SK-N-SH (cell line): ENCODE data around the gene AAGAB. TPM values are rescaled to one million over a fixed set of nuclear protein-coding genes. Genes with fewer than 3 reads are reported as not detected.

Experiments
- CTCF ChIA-PET: fragments of 300-600, 350-600 bp; formaldehyde crosslinking; extraction: SDS; loops from one replicate; lab custom pipeline; 2021; lab: Yijun Ruan, JAX
- POLR2A ChIA-PET: fragments of 350-600 bp; sonication (Branson Sonifier 250); formaldehyde crosslinking; extraction: SDS; loops from one replicate; lab custom pipeline; 2020; ENCODE audit warnings: antibody characterized with exemption, inconsistent platforms; lab: Yijun Ruan, JAX
- DNase-seq: peaks from one replicate; pipeline ENCODE4 v3.0.0; 2012
- H2AFZ ChIP-seq: fragments of 200-600 bp; sonication (generic); 2 replicates; pipeline ENCODE4 v1.8.1; 2016; ENCODE audit warnings: antibody characterized with exemption, mild to moderate bottlenecking, low read depth
- H3F3A ChIP-seq: fragments of 200-600 bp; sonication (generic); replicated peaks from 2 replicates; pipeline ENCODE3; 2016; ENCODE audit warnings: antibody characterized with exemption, mild to moderate bottlenecking; ENCODE audit not compliant: insufficient read depth
- H3K27ac ChIP-seq, 2 experiments: fragments of 200-500 bp in 1 of 2; fragments of 200-600 bp in 1 of 2; sonication (Bioruptor generic) in 1 of 2; sonication (generic), shearing (Covaris generic) in 1 of 2; 2 replicates each; pipeline versions ENCODE4 v1.5.1 to v1.6.1; 2014 to 2016; ENCODE audit warnings: low read depth in 2 of 2, inconsistent platforms in 1 of 2, low read length in 1 of 2, mild to moderate bottlenecking in 1 of 2, mixed read lengths in 1 of 2
- H3K27me3 ChIP-seq: fragments of 200-600 bp; sonication (generic), shearing (Covaris generic); 2 replicates; pipeline ENCODE4 v1.6.1; 2016; ENCODE audit warnings: mixed run types; ENCODE audit not compliant: insufficient read depth
- H3K36me3 ChIP-seq, 2 experiments: fragments of 200-500 bp in 1 of 2; fragments of 200-600 bp in 1 of 2; sonication (Bioruptor generic) in 1 of 2; sonication (generic) in 1 of 2; replicated peaks in 1 of 2; 2 replicates each; pipeline versions ENCODE3 to v1.5.1; 2014 to 2016; ENCODE audit warnings: low read length in 1 of 2, mild to moderate bottlenecking in 1 of 2; ENCODE audit not compliant: insufficient read depth in 2 of 2, control insufficient read depth in 1 of 2
- H3K4me1 ChIP-seq, 2 experiments: fragments of 200-500 bp in 1 of 2; fragments of 200-600 bp in 1 of 2; sonication (Bioruptor generic) in 1 of 2; sonication (generic), shearing (Covaris generic) in 1 of 2; 2 replicates each; pipeline versions ENCODE4 v1.5.1 to v1.6.1; 2014 to 2016; ENCODE audit warnings: low read depth in 1 of 2, low read length in 1 of 2, mixed run types in 1 of 2; ENCODE audit not compliant: insufficient read depth in 2 of 2, control insufficient read depth in 1 of 2
- H3K4me2 ChIP-seq: fragments of 200-600 bp; sonication (generic), shearing (Covaris generic); 2 replicates; pipeline ENCODE4 v1.6.1; 2017; ENCODE audit warnings: mixed run types
- H3K4me3 ChIP-seq, 2 experiments: fragments of 200-500 bp in 1 of 2; fragments of 200-600 bp in 1 of 2; sonication (Bioruptor generic) in 1 of 2; sonication (generic), shearing (Covaris generic) in 1 of 2; 2 replicates each; pipeline versions ENCODE4 v1.5.1 to v1.8.1; 2014 to 2016; ENCODE audit warnings: low read depth in 2 of 2, inconsistent platforms in 1 of 2, low read length in 1 of 2, mild to moderate bottlenecking in 1 of 2, mixed read lengths in 1 of 2, moderate library complexity in 1 of 2
- H3K79me2 ChIP-seq: fragments of 200-600 bp; sonication (generic); 2 replicates; pipeline ENCODE4 v1.8.1; 2017; ENCODE audit warnings: mild to moderate bottlenecking; ENCODE audit not compliant: insufficient read depth
- H3K9ac ChIP-seq: fragments of 200-600 bp; sonication (generic); 2 replicates; pipeline ENCODE4 v1.6.1; 2017; ENCODE audit warnings: mixed run types
- H3K9me2 ChIP-seq: fragments of 200-600 bp; sonication (generic); 2 replicates; pipeline ENCODE4 v1.6.1; 2017; ENCODE audit warnings: mixed run types
- H3K9me3 ChIP-seq: fragments of 200-600 bp; sonication (generic); 2 replicates; pipeline ENCODE4 v1.6.1; 2017; ENCODE audit warnings: mixed run types, mild to moderate bottlenecking, moderate library complexity
- H4K20me1 ChIP-seq: fragments of 200-600 bp; sonication (generic); 2 replicates; pipeline ENCODE4 v1.6.1; 2017; ENCODE audit warnings: mild to moderate bottlenecking, mixed run types; ENCODE audit not compliant: insufficient read depth
- CHD2 ChIP-seq: fragments of 150-350 bp; IDR thresholded peaks from 2 replicates; pipeline ENCODE4 v1.6.1; 2018; ENCODE audit warnings: low read length; ENCODE audit not compliant: partially characterized antibody
- CTCF ChIP-seq: fragments of 200-600 bp; sonication (generic); IDR thresholded peaks from 2 replicates; pipeline ENCODE4 v1.6.1; 2017; ENCODE audit warnings: antibody characterized with exemption, mild to moderate bottlenecking, moderate library complexity
- EP300 ChIP-seq, 2 experiments: IDR thresholded peaks; 2 replicates each; pipeline versions ENCODE4 v1.4.0 to v1.6.1; 2012; ENCODE audit warnings: borderline replicate concordance in 1 of 2, low read depth in 1 of 2, low read length in 1 of 2
- FOSL2 ChIP-seq: IDR thresholded peaks from 2 replicates; pipeline ENCODE4 v1.4.0; 2012; ENCODE audit warnings: low read depth, mild to moderate bottlenecking, moderate library complexity, borderline replicate concordance
- FOXM1 ChIP-seq: IDR thresholded peaks from 2 replicates; pipeline ENCODE4 v1.4.0; 2012; ENCODE audit warnings: low read depth, mild to moderate bottlenecking
- GABPA ChIP-seq: IDR thresholded peaks from 2 replicates; pipeline ENCODE4 v1.4.0; 2012; ENCODE audit warnings: low read depth, mild to moderate bottlenecking
- JUND ChIP-seq: IDR thresholded peaks from 2 replicates; pipeline ENCODE4 v1.4.0; 2012
- MEF2A ChIP-seq: IDR thresholded peaks from 2 replicates; pipeline ENCODE4 v1.4.0; 2012; ENCODE audit warnings: low read depth, borderline replicate concordance
- MXI1 ChIP-seq: IDR thresholded peaks from 2 replicates; pipeline ENCODE4 v1.6.1; 2012; ENCODE audit warnings: mild to moderate bottlenecking, low read depth, low read length, improper control_type of control experiment
- NRF1 ChIP-seq: IDR thresholded peaks from 2 replicates; pipeline ENCODE4 v1.6.1; 2012; ENCODE audit warnings: low read depth, mild to moderate bottlenecking, low read length
- RAD21 ChIP-seq: IDR thresholded peaks from 2 replicates; pipeline ENCODE4 v1.6.1; 2012; ENCODE audit warnings: mild to moderate bottlenecking, low read length
- RXRA ChIP-seq: IDR thresholded peaks from 2 replicates; pipeline ENCODE4 v1.4.0; 2012; ENCODE audit warnings: low read depth, mild to moderate bottlenecking, borderline replicate concordance
- SIN3A ChIP-seq: IDR thresholded peaks from 2 replicates; pipeline ENCODE4 v1.6.1; 2012; ENCODE audit warnings: low read depth, mild to moderate bottlenecking, low read length, moderate library complexity, borderline replicate concordance
- SMC3 ChIP-seq: IDR thresholded peaks from 2 replicates; pipeline ENCODE4 v1.6.1; 2012; ENCODE audit warnings: low read depth, low read length, improper control_type of control experiment
- TAF1 ChIP-seq: IDR thresholded peaks from 2 replicates; pipeline ENCODE4 v1.6.1; 2012; ENCODE audit warnings: low read depth, mild to moderate bottlenecking, low read length, moderate library complexity, borderline replicate concordance
- WGBS: methylation state at CpG from one replicate; pipeline ENCODE4 v1.1.6; 2017; ENCODE audit warnings: low lambda C conversion rate; 5-methylcytosine and 5-hydroxymethylcytosine counted together
- polyA plus RNA-seq, 3 experiments: library from polyadenylated mRNA; depleted of rRNA; stranded (reverse); fragments of >200 nt; gene quantifications; 2 replicates each; pipeline ENCODE4 v1.2.3, GENCODE V29; 2012
- TF ChIP-seq, protein P1 (sequence below): IDR thresholded peaks from 2 replicates; pipeline ENCODE4 v1.4.0; 2012; ENCODE audit warnings: low read depth
- TF ChIP-seq, protein P2 (sequence below): IDR thresholded peaks from 2 replicates; pipeline ENCODE4; 2012
- TF ChIP-seq, protein P3 (sequence below): IDR thresholded peaks from 2 replicates; pipeline ENCODE4 v1.6.1; 2012; ENCODE audit warnings: mild to moderate bottlenecking, low read depth, low read length, moderate library complexity

Gene AAGAB
- polyA plus RNA-seq, 1 of the 3 experiments (the other 2 are of a cell fraction) = 24.9 TPM

DNA sequence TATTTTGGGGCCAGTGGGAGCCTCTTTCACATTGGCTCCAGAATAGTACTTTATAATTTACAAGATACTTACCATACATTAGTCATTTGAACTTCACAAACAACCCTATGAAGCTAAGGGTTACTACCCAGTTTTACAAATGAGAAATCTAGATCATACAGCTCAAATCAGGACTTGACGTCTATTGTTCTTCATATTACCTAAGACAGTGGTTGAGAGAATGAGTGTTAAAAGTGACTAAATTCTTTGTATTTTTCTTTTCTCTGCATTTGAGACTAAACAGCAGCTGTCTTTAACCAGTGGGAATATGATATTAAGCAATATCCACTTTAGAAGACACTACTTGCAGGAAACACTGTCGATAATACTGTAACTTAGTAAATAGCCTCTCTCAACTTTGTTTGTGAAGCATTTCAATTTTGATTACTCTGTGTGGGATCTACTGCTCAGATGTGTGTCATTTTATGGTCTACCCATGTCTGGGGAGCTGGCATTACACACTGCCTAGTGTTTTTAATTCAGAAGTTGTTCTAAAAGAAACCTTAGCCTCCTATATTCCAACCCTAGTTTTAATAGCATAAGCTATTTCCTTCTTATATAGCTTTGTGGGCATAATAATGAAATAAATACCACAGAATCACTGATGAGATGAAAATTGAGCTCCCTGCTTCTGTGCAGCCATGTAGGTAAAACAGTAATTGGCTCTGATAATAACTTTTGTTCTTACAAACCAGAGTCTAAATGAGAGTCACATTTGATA, 46.0 kb upstream of the AAGAB start:
- WGBS = 90% methylated on average over 2 of the region's 2 CpGs
- no peaks in the 10 kb centered on the region for H3K9me3 ChIP-seq
- TF ChIP-seq, protein P1, sequence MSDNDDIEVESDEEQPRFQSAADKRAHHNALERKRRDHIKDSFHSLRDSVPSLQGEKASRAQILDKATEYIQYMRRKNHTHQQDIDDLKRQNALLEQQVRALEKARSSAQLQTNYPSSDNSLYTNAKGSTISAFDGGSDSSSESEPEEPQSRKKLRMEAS = no peak
- TF ChIP-seq, protein P2, sequence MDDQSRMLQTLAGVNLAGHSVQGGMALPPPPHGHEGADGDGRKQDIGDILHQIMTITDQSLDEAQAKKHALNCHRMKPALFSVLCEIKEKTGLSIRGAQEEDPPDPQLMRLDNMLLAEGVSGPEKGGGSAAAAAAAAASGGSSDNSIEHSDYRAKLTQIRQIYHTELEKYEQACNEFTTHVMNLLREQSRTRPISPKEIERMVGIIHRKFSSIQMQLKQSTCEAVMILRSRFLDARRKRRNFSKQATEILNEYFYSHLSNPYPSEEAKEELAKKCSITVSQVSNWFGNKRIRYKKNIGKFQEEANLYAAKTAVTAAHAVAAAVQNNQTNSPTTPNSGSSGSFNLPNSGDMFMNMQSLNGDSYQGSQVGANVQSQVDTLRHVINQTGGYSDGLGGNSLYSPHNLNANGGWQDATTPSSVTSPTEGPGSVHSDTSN = no peak
- TF ChIP-seq SIN3A (no peak), RAD21 (no peak), TAF1 (no peak), CHD2 (no peak), JUND (no peak), EP300 (IDR thresholded peaks at IDR 0.05; ENCODE audit: borderline replicate concordance in 1 of 2, low read depth in 1 of 2, low read length in 1 of 2) (no peak), CTCF (no peak), RXRA (no peak), SMC3 (no peak), FOXM1 (no peak), NRF1 (no peak), FOSL2 (no peak), MEF2A (no peak), MXI1 (no peak), GABPA (no peak)
- TF ChIP-seq, protein P3, sequence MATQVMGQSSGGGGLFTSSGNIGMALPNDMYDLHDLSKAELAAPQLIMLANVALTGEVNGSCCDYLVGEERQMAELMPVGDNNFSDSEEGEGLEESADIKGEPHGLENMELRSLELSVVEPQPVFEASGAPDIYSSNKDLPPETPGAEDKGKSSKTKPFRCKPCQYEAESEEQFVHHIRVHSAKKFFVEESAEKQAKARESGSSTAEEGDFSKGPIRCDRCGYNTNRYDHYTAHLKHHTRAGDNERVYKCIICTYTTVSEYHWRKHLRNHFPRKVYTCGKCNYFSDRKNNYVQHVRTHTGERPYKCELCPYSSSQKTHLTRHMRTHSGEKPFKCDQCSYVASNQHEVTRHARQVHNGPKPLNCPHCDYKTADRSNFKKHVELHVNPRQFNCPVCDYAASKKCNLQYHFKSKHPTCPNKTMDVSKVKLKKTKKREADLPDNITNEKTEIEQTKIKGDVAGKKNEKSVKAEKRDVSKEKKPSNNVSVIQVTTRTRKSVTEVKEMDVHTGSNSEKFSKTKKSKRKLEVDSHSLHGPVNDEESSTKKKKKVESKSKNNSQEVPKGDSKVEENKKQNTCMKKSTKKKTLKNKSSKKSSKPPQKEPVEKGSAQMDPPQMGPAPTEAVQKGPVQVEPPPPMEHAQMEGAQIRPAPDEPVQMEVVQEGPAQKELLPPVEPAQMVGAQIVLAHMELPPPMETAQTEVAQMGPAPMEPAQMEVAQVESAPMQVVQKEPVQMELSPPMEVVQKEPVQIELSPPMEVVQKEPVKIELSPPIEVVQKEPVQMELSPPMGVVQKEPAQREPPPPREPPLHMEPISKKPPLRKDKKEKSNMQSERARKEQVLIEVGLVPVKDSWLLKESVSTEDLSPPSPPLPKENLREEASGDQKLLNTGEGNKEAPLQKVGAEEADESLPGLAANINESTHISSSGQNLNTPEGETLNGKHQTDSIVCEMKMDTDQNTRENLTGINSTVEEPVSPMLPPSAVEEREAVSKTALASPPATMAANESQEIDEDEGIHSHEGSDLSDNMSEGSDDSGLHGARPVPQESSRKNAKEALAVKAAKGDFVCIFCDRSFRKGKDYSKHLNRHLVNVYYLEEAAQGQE = no peak
- no peaks in the 10 kb centered on the region for H4K20me1 ChIP-seq
- CTCF ChIA-PET = interaction anchor here (1.1 to 3.4 kb wide), 3 partner anchors 20 to 354 kb away, joined by 3 to 27 read pairs (median 3); no protein-coding TSS in a partner anchor
- no peaks in the 10 kb centered on the region for H3K27me3 ChIP-seq
- no peaks in the 10 kb centered on the region for H3K36me3 ChIP-seq
- H3K4me1 ChIP-seq = no peaks in the 10 kb centered on the region; a peak in 1 of 4 replicates
- POLR2A ChIA-PET = no interaction called here
- no peaks in the 10 kb centered on the region for H3K79me2 ChIP-seq
- no peak overlapping the region for H2AFZ ChIP-seq
- no peak overlapping the region for H3K9ac ChIP-seq
- DNase-seq = no peak
- H3F3A ChIP-seq = peaks cover 5% of the 10 kb centered on the region
- H3K9me2 ChIP-seq = 0 out of 2 replicates have a peak, but pooled peaks cover 4% of the 10 kb centered on the region
- H3K4me3 ChIP-seq = no peak overlapping the region
- no peak overlapping the region for H3K27ac ChIP-seq
- no peak overlapping the region for H3K4me2 ChIP-seq
